ENCODE measurements around the gene GLRX.
"Not testable (repeated sequence)": the region's sequence is repeated elsewhere in the genome, so short reads cannot be mapped to it uniquely, and the experiment has no call there.

The GLRX gene

DNA sequence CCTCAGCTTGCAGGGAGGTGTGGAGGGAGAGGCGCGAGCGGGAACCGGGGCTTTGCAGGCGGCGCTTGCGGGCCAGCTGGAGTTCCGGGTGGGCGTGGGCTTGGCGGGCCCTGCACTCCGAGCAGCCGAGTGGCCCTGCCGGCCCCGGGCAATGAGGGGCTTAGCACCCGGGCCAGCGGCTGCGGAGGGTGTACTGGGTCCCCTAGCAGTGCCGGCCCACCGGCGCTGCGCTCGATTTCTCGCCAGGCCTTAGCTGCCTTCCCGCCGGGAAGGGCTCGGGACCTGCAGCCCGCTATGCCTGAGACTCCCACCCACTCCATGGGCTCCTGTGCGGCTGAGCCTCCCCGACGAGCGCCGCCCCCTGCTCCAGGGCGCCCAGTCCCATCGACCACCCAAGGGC, 28.6 kb upstream of the GLRX start:
- DNase-seq, result not testable (repeated sequence)

DNA sequence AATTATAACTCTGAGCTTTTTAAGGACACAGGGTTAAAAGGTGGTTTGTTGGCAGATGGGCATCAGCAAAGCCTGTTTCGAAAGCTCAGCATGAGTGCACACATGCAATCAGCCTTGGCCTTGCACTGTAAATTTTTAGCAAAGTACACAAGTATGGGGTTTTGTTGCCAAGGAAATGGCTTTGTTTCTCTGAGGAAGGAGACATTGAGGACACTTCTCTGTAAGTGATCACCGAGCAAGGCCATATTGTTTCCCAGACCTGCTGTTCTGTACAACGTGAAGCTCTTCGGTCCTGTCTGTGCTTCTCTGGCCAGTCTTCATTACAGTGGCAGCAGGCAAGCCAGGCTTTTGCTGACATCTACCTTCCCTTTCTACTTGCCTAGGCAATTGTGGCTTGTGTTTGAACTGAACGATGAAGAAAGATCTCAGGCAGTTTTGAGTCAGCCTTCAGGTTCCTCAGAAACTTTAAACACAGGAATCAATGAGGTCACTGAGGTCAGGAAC, 27.9 kb upstream of the GLRX start:
- DNase-seq, result peak; percentile 81

DNA sequence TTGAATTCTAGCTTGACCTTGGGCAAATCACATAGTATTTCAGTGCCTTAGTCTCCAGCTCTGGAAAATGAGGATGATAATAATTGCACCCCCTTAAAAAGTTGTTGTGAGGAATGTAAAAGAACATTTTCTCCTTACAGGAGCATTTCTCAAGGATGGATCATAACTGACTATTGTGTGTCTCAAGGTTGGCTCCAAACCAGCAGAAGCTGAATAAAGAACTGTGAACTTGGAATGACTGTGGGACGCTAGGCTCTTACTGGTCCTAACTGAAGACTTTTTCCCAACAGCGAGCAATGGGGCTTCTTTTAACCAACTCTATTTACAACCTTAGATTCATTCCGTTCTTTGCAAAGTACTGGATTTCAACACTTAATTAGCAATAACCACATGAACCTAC, 26.2 kb upstream of the GLRX start:
- no peak for DNase-seq

GRCh38 chr5:95847261-95847592, 24.7 kb upstream of the GLRX start:
- no peak for DNase-seq

GRCh38 chr5:95846554-95847260, 24.2 kb upstream of the GLRX start:
- peak; percentile 47 for DNase-seq

GRCh38 chr5:95845391-95845790, 22.9 kb upstream of the GLRX start:
- no peak for DNase-seq

DNA sequence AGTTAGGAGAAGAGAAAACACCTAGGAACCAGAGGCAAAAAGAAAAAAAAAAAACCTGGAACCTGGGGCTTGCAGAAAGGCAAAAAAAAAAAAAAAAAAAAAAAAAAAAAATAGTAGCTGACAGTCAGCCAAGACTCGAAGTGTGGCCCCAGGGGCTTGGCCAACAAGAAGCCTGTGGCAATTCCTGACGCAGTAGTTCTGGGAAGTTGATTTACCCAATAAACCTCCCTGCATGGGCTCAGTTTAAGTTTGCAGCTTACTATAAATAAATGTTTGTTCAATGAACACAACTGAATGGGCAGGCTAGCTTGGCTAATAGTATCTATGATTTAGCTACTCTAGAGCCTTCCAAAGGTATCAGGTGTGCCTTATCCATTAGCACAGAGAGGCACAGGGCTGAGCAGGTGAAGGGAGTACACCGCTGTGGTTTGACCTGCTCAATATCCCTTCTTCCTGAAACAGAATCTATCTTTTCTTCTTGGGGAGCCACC, 21.3 kb upstream of the GLRX start:
- DNase-seq, result peak; percentile 53

- DNase-seq, result peak; percentile 95
Observed at GRCh38 chr5:95842854-95843544, 20.5 kb upstream of the GLRX start.

- DNase-seq, result no peak
Observed at GRCh38 chr5:95841914-95842812, 19.6 kb upstream of the GLRX start.

- peak; percentile 60 for DNase-seq
Observed at GRCh38 chr5:95840956-95841705, 18.6 kb upstream of the GLRX start.

- DNase-seq, result no peak
Observed at GRCh38 chr5:95839658-95840057, 17.1 kb upstream of the GLRX start.

DNA sequence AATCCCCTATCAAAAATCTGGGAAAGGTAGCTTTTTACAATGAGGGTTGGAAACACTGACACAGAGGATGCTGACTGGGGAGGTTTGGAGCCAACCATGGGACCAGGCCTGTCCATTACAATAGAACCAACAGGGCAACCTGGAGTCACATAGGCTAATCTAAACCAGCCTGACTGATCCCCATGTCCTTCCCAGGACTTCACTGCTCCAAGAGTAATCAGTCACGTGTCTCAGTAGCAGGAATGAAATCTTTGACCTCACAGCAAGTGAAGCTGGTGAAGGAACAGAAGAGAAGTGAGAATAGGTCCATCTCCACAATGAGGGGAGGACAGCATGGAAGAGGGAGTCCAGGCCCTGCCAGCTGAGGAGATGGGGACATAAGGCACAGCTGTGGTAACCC, 16.0 kb upstream of the GLRX start:
- no peak for DNase-seq

- no peak for DNase-seq
Observed at GRCh38 chr5:95838001-95838520, 15.5 kb upstream of the GLRX start.

- no peak for DNase-seq
Observed at GRCh38 chr5:95837492-95837891, 15.0 kb upstream of the GLRX start.

- DNase-seq, result not testable (repeated sequence)
Observed at GRCh38 chr5:95836971-95837370, 14.4 kb upstream of the GLRX start.

DNA sequence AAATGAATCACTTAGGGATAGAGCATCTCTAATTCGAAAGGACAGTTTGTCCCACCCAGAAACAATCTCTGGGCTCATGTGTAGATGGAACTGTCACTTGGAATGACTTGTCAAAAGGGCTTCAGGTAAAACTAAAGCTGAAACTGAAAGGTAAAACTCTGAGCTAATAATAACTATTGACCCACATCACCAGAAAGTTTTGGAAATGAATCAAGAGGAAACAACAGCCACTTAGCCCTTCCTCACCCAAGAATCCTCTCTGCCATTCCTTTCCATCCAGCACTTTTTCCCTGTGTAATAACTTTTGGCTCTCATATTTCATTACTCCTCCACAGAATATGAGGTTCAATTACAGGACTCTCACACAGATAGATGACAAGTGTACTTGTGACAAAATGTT, 14.0 kb upstream of the GLRX start:
- DNase-seq, result no peak

GRCh38 chr5:95835682-95836385, 13.3 kb upstream of the GLRX start:
- DNase-seq, result peak; percentile 36

GRCh38 chr5:95832664-95833063, 10.1 kb upstream of the GLRX start:
- no peak for DNase-seq

DNA sequence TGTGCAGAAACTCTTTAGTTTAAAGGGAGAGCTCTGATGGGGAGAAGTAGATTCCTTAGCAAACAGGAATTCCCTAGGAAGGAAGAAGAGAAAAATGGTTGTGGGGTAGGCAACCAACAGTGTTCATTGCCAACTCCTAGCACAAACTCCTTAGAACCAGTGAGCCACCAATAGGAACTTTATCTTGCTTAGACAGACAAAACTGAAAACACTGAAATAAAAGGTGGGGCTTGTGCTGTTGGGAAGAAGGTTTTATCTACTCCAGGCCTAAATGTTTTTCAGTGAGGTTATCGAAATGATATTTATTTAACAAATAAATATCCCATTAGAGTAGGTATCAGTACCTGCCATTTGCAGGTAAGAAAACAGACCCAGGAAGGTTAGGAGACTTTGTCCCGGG, 7.7 kb upstream of the GLRX start:
- no peak for DNase-seq

DNA sequence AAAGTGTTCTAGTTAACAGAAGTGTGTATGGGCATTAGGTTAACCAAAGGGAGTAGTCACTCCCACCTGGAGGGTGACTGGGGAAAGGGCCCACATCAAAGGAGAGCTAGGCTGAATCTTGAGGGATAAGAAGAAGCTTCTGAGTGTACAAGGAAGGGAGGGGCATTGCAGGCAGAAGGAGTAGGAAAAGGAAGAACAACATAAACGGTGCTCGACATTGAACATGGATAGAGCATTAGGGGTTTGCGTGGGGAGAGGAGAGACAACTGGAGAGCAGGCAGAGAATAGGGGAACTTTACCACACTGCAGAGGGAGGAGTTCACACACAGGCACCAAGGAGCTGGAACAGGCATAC, 5.3 kb upstream of the GLRX start:
- no peak for DNase-seq

DNA sequence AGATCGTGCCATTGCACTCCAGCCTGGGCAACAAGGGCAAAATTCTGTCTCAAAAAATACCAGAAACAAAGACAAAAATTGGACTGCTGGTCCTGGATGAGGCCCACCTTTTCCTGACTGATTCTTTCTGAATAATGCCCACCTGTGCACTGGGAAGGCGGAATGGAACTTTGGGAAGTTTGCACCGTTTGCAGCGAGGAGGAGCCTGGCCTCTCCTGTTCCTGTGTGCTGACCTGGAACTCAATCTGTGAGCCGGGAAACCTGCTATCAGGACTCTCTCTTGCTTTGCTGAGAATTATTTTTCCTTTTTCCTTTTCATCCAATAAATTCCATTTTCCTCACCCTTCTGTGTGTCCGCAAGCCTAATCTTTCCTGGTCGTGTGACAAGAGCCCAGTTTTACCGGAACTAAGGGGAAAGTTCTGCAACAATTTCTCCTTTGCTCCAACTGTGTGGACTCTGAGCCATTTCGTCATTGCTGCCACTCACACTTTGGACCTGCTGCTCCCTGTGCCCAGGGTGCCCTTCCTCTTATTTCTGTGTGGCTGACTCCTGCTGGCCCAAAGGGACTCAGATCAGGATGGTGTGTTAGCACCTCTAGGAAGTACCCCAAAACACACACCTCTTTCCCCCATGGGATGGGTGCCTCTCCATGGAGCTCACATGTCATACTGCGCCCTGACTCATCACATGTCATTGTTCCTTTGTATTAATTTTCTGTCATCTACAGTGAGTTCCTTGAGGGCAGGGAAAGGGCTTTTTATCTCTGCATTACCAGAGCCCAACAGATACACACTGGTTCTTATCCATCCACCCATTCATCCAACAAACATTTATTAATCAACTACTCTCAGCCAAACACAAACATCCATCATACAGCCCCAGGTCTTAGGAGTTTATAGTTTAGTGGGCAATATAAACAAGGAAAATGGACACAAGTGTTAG, 4.7 kb upstream of the GLRX start:
- DNase-seq, result peak; percentile 21

Data from MV-4-11 (cell line).